NCI-H748 treated with DMSO at 0.1 percent for 48 hours (cell line): ENCODE measurements around the gene CUL5.
"Not testable (repeated sequence)": the region's sequence is repeated elsewhere in the genome, so short reads cannot be mapped to it uniquely, and the experiment has no call there.

Experiments
- DNase-seq: peaks from one replicate; lab custom pipeline; 2025; lab: John Stamatoyannopoulos, UW

The CUL5 gene

GRCh38 chr11:108025387-108026080 is 16.8 kb downstream of the CUL5 start:
- no peak for DNase-seq

DNA sequence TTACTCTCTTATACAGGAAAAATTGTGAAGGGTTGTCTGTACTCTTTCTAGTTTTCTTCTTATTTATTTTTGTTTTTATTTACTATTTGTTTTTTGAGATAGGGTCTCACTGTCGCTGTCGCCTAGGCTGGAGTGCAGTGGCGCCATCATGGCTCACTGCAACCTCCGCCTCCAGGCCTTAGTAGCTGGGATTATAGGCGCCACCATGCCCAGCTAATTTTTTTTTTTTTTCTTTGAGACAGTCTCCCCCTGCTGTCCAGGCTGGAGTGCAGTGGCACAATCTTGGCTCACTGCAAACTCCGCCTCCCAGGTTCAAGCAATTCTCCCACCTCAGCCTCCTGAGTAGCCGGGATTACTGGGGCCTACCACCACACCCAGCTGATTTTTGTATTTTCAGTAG is 18.4 kb downstream of the CUL5 start:
- DNase-seq: no peak

DNA sequence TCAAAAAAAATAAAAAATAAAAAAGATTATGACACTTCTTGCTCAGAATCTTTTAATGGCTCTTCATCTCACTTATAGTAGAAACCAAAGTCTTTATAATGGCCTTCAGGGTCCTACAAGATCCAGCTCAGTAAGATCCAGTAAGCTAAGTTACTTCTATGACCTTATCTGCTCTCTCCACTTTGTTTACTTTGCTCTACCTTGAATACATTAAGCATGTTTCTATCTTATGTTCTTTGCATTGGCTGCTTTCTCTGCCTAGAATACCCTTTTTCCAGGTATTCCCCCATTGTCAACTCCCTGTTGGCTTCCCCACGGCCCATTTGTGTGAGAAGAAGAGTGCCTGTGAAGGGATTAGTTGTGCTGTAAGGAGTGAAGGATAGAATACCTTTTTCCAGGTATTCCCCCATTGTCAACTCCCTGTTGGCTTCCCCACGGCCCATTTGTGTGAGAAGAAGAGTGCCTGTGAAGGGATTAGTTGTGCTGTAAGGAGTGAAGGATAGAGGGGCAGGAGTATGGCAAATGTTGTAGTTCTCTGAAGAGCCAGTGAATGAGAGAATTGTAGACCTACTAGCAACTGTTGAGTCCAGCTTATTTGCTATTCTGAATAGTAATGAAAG is 20.2 kb downstream of the CUL5 start:
- DNase-seq: not testable (repeated sequence)

- DNase-seq: not testable (repeated sequence)
Measured at GRCh38 chr11:108031604-108032003, 22.9 kb downstream of the CUL5 start.

- DNase-seq: no peak
Measured at GRCh38 chr11:108032800-108033199, 24.1 kb downstream of the CUL5 start.

DNA sequence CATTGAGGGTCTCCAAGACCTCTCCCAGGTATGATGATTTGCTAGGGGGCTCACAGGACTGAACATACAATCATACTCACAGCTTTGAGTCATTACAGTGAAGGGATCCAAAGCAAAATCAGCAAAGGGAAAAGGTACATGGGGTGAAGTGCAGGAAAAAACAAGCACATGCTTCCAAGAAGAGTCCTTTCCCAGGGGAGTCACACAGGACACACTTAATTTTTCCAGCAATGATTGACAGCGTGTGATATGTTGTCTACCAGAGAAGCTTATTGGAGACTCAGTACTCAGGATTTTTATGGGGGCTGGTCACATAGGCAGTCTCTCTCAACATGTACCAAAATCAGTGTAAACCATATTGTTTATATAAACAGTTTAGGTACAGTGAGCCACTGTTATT is 25.3 kb downstream of the CUL5 start:
- DNase-seq: no peak

GRCh38 chr11:108034952-108035351 is 26.3 kb downstream of the CUL5 start:
- no peak for DNase-seq

GRCh38 chr11:108035690-108036089 is 27.0 kb downstream of the CUL5 start:
- DNase-seq: no peak

- no peak for DNase-seq
Measured at GRCh38 chr11:108037211-108037610, 28.5 kb downstream of the CUL5 start.

DNA sequence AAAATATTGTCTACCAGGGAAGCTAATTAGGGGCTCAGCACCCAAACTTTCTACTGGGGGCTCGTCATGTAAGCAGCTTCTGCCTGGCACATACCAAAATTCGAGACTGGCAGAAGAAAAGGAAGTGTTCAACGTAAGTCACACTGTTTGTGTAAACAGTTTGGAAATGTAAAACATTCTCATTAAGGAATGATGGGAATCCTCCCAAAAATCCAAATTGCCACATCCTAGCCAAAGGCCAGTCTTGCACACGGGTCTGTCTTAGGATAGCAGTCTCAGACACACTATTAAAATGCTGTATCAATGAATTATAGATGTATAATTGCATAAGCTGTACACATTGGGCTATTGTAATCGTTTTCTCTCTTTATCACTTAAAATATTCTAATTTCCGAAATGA is 28.9 kb downstream of the CUL5 start:
- DNase-seq: no peak

DNA sequence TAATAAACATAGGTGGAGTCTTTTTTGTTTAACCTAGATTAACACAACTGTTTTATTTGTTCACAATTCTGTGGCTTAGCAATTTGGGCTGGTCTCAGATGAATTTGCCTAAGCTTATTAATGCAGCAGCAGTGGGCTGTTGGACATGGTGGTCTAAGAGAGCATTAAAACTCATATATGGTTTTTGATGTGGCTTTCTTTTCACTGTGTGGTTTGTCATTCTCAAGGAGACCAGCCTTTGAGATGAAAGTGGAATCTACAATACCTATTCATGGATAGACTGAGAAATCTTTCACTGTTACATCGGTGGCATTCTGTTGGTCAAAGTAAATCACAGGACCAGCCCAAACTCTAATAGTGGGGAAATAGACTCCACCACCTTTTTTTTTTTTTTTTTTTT is 39.6 kb downstream of the CUL5 start:
- DNase-seq: no peak

DNA sequence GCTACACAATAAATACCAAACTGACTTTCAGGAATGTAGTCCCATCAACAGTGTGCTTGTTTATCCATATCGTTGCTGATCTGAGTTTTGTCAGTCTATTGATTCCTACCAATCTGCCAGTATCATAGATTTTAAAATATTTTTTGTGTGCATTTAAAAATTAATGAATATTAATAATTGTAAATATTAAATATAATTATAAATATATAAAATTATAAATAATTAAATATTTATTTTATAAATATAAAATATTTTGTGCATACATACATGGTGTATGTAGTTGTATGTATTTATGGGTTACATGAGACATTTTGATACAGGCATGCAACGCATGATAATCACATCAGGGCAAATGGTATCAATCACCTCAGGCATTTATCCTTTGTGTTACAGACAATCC is 53.6 kb downstream of the CUL5 start:
- no peak for DNase-seq

GRCh38 chr11:108063410-108063809 is 54.7 kb downstream of the CUL5 start:
- no peak for DNase-seq

DNA sequence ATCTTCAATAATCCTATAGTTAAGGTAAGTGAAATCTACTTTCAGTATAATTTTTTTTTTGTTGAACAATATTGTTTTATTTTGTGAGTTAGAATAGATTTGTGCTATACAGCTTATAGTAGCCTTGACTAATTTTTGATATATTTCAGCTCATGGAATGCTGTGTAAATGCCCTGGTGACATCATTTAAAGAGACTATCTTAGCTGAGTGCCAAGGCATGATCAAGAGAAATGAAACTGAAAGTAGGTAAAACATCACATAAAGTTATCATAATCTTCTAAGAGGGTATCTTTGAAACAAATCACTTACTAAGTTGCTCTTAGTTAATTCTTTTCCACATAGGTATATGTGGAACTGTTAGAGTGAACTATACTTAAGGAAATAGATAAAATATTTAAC is 61.2 kb downstream of the CUL5 start:
- DNase-seq: no peak

DNA sequence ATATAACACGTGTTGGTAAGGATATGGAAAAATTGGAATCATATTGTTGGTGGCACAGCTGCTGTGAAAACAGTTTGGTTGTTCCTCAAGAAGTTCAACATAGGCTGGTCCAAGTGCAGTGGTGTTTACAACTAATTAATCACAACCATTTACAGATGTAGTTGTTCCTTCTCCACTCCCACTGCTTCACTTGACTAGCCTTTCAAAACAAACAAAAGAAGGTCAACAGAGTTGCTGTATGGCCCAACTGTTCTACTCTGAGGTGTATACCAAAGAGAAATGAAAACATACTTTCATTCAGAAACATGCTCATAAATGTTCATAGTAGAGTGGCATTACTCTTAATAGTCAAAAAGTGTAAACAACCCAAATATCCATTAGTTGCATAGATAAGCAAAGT is 76.1 kb downstream of the CUL5 start:
- DNase-seq: no peak

GRCh38 chr11:108085672-108086071 is 77.0 kb downstream of the CUL5 start:
- no peak for DNase-seq

GRCh38 chr11:108092134-108092533 is 83.4 kb downstream of the CUL5 start:
- DNase-seq: no peak

DNA sequence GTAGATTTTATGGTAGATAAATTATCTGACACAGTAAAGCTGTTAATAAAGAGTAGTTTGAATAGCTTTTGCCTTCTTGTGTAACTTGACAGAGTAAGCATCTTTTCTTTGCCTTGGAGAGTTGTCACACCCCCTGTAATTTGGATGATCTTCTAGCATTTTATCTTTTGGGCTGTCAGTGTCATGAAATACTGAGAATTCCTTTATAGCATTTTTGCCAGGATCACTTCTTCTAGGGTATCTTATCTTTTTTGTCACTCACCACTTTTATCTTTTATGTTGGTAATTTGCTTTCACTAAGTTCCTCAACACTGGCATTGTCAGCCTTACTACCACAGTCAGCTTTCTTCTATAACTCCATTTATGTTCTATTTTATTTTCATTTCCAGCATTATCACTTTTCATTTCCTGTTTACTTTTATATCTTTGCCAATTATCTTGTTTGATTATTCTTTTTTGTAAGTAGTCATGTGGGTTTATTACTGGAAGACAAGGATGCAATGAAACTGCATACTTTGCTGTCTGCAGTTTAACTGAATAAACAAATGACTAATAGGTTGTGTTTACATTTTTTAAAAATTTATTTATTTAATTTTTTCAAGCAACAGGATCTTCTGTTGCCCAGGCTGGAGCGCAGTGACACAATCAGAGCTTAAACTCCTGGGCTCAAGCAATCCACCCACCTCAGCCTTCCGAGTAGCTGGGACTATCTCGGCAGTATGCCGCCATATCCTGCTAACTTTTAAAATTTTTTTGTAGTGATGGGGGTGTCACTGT is 84.6 kb downstream of the CUL5 start:
- no peak for DNase-seq

DNA sequence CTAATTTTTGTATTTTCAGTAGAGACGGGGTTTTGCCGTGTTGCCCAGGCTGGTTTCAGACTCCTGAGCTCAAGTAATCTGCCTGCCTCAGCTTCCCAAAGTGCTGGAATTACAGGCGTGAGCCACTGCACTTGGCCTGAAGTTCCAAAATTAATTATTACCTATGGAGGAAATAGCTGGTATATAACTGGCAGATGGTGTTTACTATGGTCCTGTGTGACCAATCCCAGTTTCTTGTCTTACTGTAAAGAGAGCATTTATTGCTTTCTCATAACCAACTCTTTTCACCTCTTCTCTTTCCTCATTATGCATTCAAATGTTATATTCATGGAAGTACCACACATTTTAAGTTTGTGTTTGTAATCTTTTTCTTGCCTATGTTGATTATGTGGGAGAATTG is 88.5 kb downstream of the CUL5 start:
- DNase-seq: no peak

DNA sequence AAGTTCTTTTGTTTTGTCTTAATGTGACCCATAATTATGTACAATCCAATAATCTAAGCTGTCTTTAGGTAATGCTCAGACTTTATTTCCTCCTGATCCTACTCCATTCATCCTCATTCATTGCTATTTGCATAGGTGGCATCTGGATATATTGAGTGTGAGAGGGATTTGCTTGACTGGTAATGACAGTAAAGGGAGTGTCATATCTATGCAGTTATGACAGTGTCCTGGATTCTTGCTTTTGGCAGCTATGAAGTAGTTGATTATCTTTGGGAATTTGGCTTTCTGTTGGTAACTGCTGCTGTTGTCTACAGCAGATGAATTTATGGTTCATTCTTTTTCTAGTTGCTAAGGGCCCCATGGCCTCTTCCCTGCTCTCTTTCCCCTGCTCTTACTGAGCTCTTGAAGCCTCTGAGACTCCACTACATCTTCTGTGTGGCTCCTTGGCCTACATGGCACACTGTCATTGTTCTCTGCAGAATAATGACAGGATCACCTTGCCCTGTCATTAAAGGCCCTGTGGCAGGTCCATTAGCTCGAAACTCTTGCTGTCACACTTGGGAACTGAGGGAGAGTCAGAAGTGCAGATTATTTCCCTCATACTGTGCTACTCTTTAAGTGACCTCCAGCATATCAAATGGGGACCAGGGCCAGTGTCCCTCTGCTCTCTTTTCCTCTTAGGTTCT is 92.5 kb downstream of the CUL5 start:
- DNase-seq: no peak

DNA sequence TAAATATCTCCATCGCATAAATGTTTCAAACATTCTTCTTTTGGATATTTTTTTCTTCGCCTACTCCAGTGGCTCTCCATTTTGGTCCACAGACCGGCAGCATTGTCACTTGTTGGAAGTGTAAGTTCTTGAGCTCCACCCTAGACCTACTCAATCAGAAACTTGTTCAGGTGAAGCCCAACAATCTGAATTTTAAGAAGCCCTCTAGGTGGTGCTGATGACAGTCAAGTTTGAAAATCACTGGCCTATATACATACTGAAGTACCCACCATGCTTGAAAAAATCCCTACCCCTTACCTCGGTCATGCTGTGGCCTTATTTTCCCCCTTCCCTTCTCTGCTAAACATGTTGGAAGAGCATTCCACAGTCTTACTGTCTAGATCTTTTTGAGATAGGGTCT is 102.4 kb downstream of the CUL5 start:
- DNase-seq: no peak

DNA sequence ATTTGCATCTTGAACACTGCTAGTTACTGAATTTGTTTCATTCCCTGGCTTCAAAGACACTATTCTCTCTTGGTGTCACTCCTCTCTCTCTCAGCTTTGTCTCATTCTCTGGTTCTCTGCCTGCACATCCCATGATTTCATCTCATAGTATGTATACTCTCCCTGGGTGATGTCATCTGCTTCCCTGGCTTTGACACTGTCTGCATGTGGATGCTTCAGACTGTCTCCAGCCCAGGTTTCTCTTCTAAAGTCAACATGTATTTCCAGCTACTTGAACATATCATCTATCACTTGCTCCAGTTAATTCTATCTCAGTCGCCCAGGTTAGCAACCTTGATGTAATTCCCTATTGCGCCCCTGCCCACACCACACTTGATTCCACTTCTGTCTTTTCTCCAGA is 103.4 kb downstream of the CUL5 start:
- no peak for DNase-seq
